HepG2 (cell line): ENCODE measurements around the gene SETD1A. TPM values are rescaled to one million over a fixed set of nuclear protein-coding genes. Genes with fewer than 3 reads are reported as not detected.

Experiments
- ATAC-seq: fragments of 200-7000 bp; cut with Tn5 transposase; 3 replicates; pipeline ENCODE4 v1.9.1; 2020; ENCODE audit warnings: mild to moderate bottlenecking, moderate library complexity
- BruUV-seq: library from RNA; stranded (reverse); fragments of 400-500 nt; replicated peaks from 2 replicates; lab custom pipeline; 2021; lab: Mats Ljungman, UMichigan
- CTCF ChIA-PET: fragments of 300-600 bp; formaldehyde crosslinking; extraction: SDS; loops from one replicate; lab custom pipeline; 2021; ENCODE audit warnings: low total read pairs, inconsistent platforms, low intra/inter-chr PET ratio; lab: Yijun Ruan, JAX
- POLR2A ChIA-PET: fragments of 350-600 bp; sonication (Branson Sonifier 250); formaldehyde crosslinking; loops from one replicate; lab custom pipeline; 2020; ENCODE audit warnings: antibody characterized with exemption, inconsistent platforms; lab: Yijun Ruan, JAX
- DNase-seq: peaks from one replicate; pipeline ENCODE4 v3.0.0-alpha.2; 2015; ENCODE audit warnings: low spot score
- FAIRE-seq: peaks from 3 replicates; lab custom pipeline; 2011; peaks lifted over from hg19 to GRCh38; lab: Jason Lieb, UNC
- H2AFZ ChIP-seq: one replicate; pipeline ENCODE4 v1.6.1; 2011; ENCODE audit warnings: low read length, inconsistent platforms
- H3K27ac ChIP-seq: fragments of 300-600 bp; 3 replicates; pipeline ENCODE4 v1.8.0; 2011; ENCODE audit warnings: mixed run types, mild to moderate bottlenecking, mixed read lengths, low read length, inconsistent platforms; ENCODE audit not compliant: insufficient read depth; ENCODE audit errors: extremely low read length
- H3K27me3 ChIP-seq, 2 experiments: fragments of 200-600 bp in 1 of 2; 2 replicates in 1 of 2; 3 replicates in 1 of 2; pipeline versions ENCODE4 v1.6.0 to v1.8.0; 2011; ENCODE audit warnings: low read length in 2 of 2, mild to moderate bottlenecking in 2 of 2, moderate library complexity in 2 of 2, inconsistent platforms in 1 of 2; ENCODE audit not compliant: insufficient read depth in 2 of 2, control insufficient read depth in 1 of 2
- H3K36me3 ChIP-seq, 2 experiments: fragments of 200-600 bp in 1 of 2; replicated peaks in 1 of 2; 2 replicates in 1 of 2; 3 replicates in 1 of 2; pipeline versions ENCODE4 v1.5.1 to v1.8.0; 2011; ENCODE audit warnings: low read length in 2 of 2, inconsistent platforms in 1 of 2; ENCODE audit not compliant: insufficient read depth in 2 of 2, control insufficient read depth in 1 of 2
- H3K4me1 ChIP-seq: 2 replicates; pipeline ENCODE4 v1.5.1; 2012; ENCODE audit warnings: low read length, inconsistent platforms; ENCODE audit not compliant: insufficient read depth
- H3K4me2 ChIP-seq: 2 replicates; pipeline ENCODE4 v1.6.0; 2011; ENCODE audit warnings: low read depth, low read length, inconsistent platforms
- H3K4me3 ChIP-seq, 3 experiments: fragments of 200-600 bp in 1 of 3; sonication (generic), shearing (Covaris generic) in 1 of 3; replicated peaks in 1 of 3; 2 replicates each; pipeline ENCODE4 v1.5.1; 2011 to 2016; ENCODE audit warnings: low read length in 3 of 3, inconsistent platforms in 2 of 3, low read depth in 2 of 3, mild to moderate bottlenecking in 2 of 3, control low read depth in 1 of 3, mixed read lengths in 1 of 3; ENCODE audit not compliant: insufficient read depth in 1 of 3
- H3K79me2 ChIP-seq: one replicate; pipeline ENCODE4 v1.6.1; 2011; ENCODE audit warnings: low read length, inconsistent platforms; ENCODE audit not compliant: insufficient read depth
- H3K9ac ChIP-seq: 2 replicates; pipeline ENCODE4 v1.6.0; 2011; ENCODE audit warnings: mild to moderate bottlenecking, low read depth, low read length, inconsistent platforms; ENCODE audit not compliant: insufficient read depth
- H3K9me3 ChIP-seq: 2 replicates; pipeline ENCODE4 v1.5.1; 2012; ENCODE audit warnings: mild to moderate bottlenecking, low read length
- H4K20me1 ChIP-seq: 2 replicates; pipeline ENCODE4 v1.6.0; 2011; ENCODE audit warnings: inconsistent platforms, mild to moderate bottlenecking, low read length, moderate library complexity; ENCODE audit not compliant: insufficient read depth
- CAMTA2 ChIP-seq: sonication (generic); formaldehyde crosslinking; IDR thresholded peaks from 2 replicates; pipeline ENCODE4 v1.4.0; 2020; ENCODE audit warnings: mild to moderate bottlenecking, missing genetic modification reagents, borderline replicate concordance
- CHD4 ChIP-seq: fragments of 200-600 bp; sonication (generic); IDR thresholded peaks from 2 replicates; pipeline ENCODE4 v1.7.0; 2017; ENCODE audit warnings: mild to moderate bottlenecking, low read length, borderline replicate concordance
- JARID2 ChIP-seq: sonication (generic); formaldehyde crosslinking; IDR thresholded peaks from 2 replicates; pipeline ENCODE4 v1.8.1; 2023; ENCODE audit warnings: missing genetic modification reagents, inconsistent platforms; ENCODE audit not compliant: insufficient replicate concordance
- MAZ ChIP-seq, 2 experiments: sonication (generic) in 1 of 2; formaldehyde crosslinking in 1 of 2; IDR thresholded peaks; 2 replicates each; pipeline versions ENCODE4 v1.5.0 to v1.6.1; 2012 to 2020; ENCODE audit warnings: low read depth in 2 of 2, mild to moderate bottlenecking in 2 of 2, borderline replicate concordance in 1 of 2, improper control_type of control experiment in 1 of 2, low read length in 1 of 2, missing genetic modification reagents in 1 of 2, moderate library complexity in 1 of 2
- NFE2 ChIP-seq: sonication (generic); formaldehyde crosslinking; IDR thresholded peaks from 2 replicates; pipeline ENCODE4 v1.4.0; 2020; ENCODE audit warnings: missing genetic modification reagents
- NFIB ChIP-seq: sonication (generic); formaldehyde crosslinking; IDR thresholded peaks from 2 replicates; pipeline ENCODE4 v1.9.0; 2021; ENCODE audit warnings: missing genetic modification reagents, mild to moderate bottlenecking, borderline replicate concordance
- ZNF274 ChIP-seq: sonication (generic); formaldehyde crosslinking; IDR thresholded peaks from 2 replicates; pipeline ENCODE4 v1.5.1; 2020; ENCODE audit warnings: mild to moderate bottlenecking, missing genetic modification reagents
- ZSCAN29 ChIP-seq: sonication (generic); formaldehyde crosslinking; conservative IDR thresholded peaks from 2 replicates; pipeline ENCODE4 v1.4.0; 2020; ENCODE audit warnings: mild to moderate bottlenecking, missing genetic modification reagents
- WGBS: methylation state at CpG from one replicate; pipeline ENCODE4 v1.1.6; 2017; ENCODE audit warnings: low lambda C conversion rate; 5-methylcytosine and 5-hydroxymethylcytosine counted together
- in situ Hi-C: cut with HindIII; loops from 2 replicates; pipeline ENCODE4 v1.10.0; 2017; ENCODE audit warnings: low pct_unique_long_range_greater_than_20kb; ENCODE audit not compliant: extremely low pct_ligation_motif_present
- intact Hi-C: fragments of 100-400 bp; cut with micrococcal nuclease; formaldehyde crosslinking; loops from one replicate; pipeline ENCODE4 v1.10.0; 2022; ENCODE audit not compliant: unreplicated experiment
- polyA plus RNA-seq, 8 experiments: library from polyadenylated mRNA; depleted of rRNA in 3 of 8; stranded (reverse) in 7 of 8; unstranded in 1 of 8; fragments of >200 nt; fragmentation: Illumina TruSeq in 4 of 8; extraction: Trizol in 4 of 8; gene quantifications; 2 replicates each; pipeline versions ENCODE4 v1.2.1 to v1.2.3, GENCODE V29; 2011 to 2016; ENCODE audit warnings: low read depth in 4 of 8, missing spikeins in 1 of 8, mixed read lengths in 1 of 8; ENCODE audit not compliant: insufficient read depth in 1 of 8
- total RNA-seq, 5 experiments: library from RNA; depleted of rRNA; stranded (reverse); fragments of >200 nt; fragmentation: Illumina TruSeq; extraction: Trizol; gene quantifications; 2 replicates each; pipeline ENCODE4 v1.2.3, GENCODE V29; 2016; ENCODE audit warnings: low read depth in 1 of 5
- TF ChIP-seq, protein P1 (sequence below): sonication (generic); formaldehyde crosslinking; IDR thresholded peaks from 2 replicates; pipeline ENCODE4 v1.9.0; 2022; ENCODE audit warnings: low read depth, missing genetic modification reagents
- TF ChIP-seq, protein P2 (sequence below): sonication (generic); formaldehyde crosslinking; IDR thresholded peaks from 2 replicates; pipeline ENCODE4 v1.4.0; 2020; ENCODE audit warnings: missing genetic modification reagents
- TF ChIP-seq, protein P3 (sequence below): IDR thresholded peaks from 2 replicates; pipeline ENCODE4 v1.6.1; 2016; ENCODE audit warnings: mild to moderate bottlenecking
- TF ChIP-seq, protein P4 (sequence below), 2 experiments: sonication (generic) in 1 of 2; formaldehyde crosslinking in 1 of 2; IDR thresholded peaks; 2 replicates each; pipeline versions ENCODE4 v1.5.1 to v1.6.1; 2011 to 2020; ENCODE audit warnings: borderline replicate concordance in 1 of 2, low read depth in 1 of 2, low read length in 1 of 2, mild to moderate bottlenecking in 1 of 2, missing genetic modification reagents in 1 of 2, moderate library complexity in 1 of 2

SETD1A gene
- total and polyA plus RNA-seq, 2 of the 13 experiments (the other 11 are each of a cell fraction or from before 2014, with no cell fraction given): 3.8 to 5.6 TPM

DNA sequence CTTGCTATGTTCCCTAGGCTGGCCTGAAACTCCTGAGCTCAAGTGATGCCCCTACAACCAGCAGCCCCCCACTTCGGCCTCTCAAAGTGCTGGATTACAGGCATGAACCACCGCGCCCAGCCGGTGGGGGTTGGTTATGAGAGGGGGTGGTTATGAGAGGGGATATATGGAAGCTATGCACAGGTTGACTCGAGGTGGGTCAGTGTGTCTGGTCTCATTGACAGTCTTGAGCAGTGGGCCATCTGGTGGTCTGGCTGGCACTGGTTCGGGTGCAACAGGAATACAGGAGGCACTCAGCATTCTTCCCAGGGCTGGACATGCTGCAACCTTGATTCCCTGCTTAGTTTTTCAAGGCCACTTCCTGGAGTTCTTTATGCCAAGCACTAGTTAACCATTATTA is 58.5 kb downstream of the SETD1A start:
- in situ Hi-C loops (no loop called here), intact Hi-C loops (loop anchor here (1.0 to 2.0 kb wide), 2 partner anchors 17 to 31 kb away; partner anchors contain the start of gene HSD3B7)
- Histone ChIP-seq H3K27ac (no peak overlapping the region), H3K4me1 (peaks cover 17% of the 10 kb centered on the region), H3K4me2 (peak overlapping the region; percentile 38; the same call in 1 of the 2 replicates), H2AFZ (no peak overlapping the region), H3K9ac (no peak overlapping the region), H3K36me3 (no peaks in the 10 kb centered on the region), H3K79me2 (no peaks in the 10 kb centered on the region), H4K20me1 (no peaks in the 10 kb centered on the region), H3K27me3 (peaks cover 2 to 19% of the 10 kb centered on the region in 2 experiments), H3K9me3 (no peaks in the 10 kb centered on the region), H3K4me3 (no peak overlapping the region)
- WGBS: 48% methylated on average over 6 of the region's 6 CpGs
- ATAC-seq (peak; percentile 92), FAIRE-seq (peak; percentile 88), DNase-seq (peak; percentile 82)
- CTCF ChIA-PET: interaction anchor here (3.1 kb wide), 1 partner anchor 31 kb away, joined by 29 read pairs; the partner anchor contains the start of gene HSD3B7
- no TSS peak for BruUV-seq
- POLR2A ChIA-PET: interaction anchor here (0.7 to 2.6 kb wide), 5 partner anchors 14 to 66 kb away, joined by 3 to 11 read pairs (median 4); partner anchors contain the start of genes HSD3B7, ZNF646 and ZNF668
- TF ChIP-seq JARID2 (CRISPR knock-in tag): no peak
- TF ChIP-seq NFIB (CRISPR knock-in tag): no peak
- no peak for TF ChIP-seq MAZ (IDR thresholded peaks at IDR 0.05; ENCODE audit: borderline replicate concordance, low read depth, low read length)
- no peak for TF ChIP-seq MAZ (CRISPR knock-in tag; IDR thresholded peaks at IDR 0.05; ENCODE audit: low read depth)
- no peak for TF ChIP-seq ZNF274 (CRISPR knock-in tag)
- TF ChIP-seq CHD4: no peak
- TF ChIP-seq, protein P1, sequence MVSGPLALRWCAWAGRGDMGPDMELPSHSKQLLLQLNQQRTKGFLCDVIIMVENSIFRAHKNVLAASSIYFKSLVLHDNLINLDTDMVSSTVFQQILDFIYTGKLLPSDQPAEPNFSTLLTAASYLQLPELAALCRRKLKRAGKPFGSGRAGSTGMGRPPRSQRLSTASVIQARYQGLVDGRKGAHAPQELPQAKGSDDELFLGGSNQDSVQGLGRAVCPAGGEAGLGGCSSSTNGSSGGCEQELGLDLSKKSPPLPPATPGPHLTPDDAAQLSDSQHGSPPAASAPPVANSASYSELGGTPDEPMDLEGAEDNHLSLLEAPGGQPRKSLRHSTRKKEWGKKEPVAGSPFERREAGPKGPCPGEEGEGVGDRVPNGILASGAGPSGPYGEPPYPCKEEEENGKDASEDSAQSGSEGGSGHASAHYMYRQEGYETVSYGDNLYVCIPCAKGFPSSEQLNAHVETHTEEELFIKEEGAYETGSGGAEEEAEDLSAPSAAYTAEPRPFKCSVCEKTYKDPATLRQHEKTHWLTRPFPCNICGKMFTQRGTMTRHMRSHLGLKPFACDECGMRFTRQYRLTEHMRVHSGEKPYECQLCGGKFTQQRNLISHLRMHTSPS (CRISPR knock-in tag): peak; percentile 51; the same call in 1 of the 2 replicates
- no peak for TF ChIP-seq ZSCAN29 (CRISPR knock-in tag)
- TF ChIP-seq, protein P2, sequence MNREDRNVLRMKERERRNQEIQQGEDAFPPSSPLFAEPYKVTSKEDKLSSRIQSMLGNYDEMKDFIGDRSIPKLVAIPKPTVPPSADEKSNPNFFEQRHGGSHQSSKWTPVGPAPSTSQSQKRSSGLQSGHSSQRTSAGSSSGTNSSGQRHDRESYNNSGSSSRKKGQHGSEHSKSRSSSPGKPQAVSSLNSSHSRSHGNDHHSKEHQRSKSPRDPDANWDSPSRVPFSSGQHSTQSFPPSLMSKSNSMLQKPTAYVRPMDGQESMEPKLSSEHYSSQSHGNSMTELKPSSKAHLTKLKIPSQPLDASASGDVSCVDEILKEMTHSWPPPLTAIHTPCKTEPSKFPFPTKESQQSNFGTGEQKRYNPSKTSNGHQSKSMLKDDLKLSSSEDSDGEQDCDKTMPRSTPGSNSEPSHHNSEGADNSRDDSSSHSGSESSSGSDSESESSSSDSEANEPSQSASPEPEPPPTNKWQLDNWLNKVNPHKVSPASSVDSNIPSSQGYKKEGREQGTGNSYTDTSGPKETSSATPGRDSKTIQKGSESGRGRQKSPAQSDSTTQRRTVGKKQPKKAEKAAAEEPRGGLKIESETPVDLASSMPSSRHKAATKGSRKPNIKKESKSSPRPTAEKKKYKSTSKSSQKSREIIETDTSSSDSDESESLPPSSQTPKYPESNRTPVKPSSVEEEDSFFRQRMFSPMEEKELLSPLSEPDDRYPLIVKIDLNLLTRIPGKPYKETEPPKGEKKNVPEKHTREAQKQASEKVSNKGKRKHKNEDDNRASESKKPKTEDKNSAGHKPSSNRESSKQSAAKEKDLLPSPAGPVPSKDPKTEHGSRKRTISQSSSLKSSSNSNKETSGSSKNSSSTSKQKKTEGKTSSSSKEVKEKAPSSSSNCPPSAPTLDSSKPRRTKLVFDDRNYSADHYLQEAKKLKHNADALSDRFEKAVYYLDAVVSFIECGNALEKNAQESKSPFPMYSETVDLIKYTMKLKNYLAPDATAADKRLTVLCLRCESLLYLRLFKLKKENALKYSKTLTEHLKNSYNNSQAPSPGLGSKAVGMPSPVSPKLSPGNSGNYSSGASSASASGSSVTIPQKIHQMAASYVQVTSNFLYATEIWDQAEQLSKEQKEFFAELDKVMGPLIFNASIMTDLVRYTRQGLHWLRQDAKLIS: no peak
- TF ChIP-seq, protein P3, sequence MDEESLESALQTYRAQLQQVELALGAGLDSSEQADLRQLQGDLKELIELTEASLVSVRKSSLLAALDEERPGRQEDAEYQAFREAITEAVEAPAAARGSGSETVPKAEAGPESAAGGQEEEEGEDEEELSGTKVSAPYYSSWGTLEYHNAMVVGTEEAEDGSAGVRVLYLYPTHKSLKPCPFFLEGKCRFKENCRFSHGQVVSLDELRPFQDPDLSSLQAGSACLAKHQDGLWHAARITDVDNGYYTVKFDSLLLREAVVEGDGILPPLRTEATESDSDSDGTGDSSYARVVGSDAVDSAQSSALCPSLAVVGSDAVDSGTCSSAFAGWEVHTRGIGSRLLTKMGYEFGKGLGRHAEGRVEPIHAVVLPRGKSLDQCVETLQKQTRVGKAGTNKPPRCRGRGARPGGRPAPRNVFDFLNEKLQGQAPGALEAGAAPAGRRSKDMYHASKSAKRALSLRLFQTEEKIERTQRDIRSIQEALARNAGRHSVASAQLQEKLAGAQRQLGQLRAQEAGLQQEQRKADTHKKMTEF (CRISPR knock-in tag): peak; percentile 48; the same call in 1 of the 2 replicates
- 0 out of 2 replicates have a peak, but pooled peaks have one; percentile 38 for TF ChIP-seq CAMTA2 (CRISPR knock-in tag)
- TF ChIP-seq NFE2 (CRISPR knock-in tag): no peak
- TF ChIP-seq, protein P4, sequence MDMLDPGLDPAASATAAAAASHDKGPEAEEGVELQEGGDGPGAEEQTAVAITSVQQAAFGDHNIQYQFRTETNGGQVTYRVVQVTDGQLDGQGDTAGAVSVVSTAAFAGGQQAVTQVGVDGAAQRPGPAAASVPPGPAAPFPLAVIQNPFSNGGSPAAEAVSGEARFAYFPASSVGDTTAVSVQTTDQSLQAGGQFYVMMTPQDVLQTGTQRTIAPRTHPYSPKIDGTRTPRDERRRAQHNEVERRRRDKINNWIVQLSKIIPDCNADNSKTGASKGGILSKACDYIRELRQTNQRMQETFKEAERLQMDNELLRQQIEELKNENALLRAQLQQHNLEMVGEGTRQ (IDR thresholded peaks at IDR 0.05; ENCODE audit: low read depth, low read length): no peak
- TF ChIP-seq, protein P4 (CRISPR knock-in tag; IDR thresholded peaks at IDR 0.05; ENCODE audit: borderline replicate concordance): no peak
